CD4-positive, alpha-beta T cell treated with Interleukin-6 at 100 ng/mL for 8 hours (primary cell): ENCODE data around the gene UBE2H.
"Not testable (repeated sequence)": the region's sequence is repeated elsewhere in the genome, so short reads cannot be mapped to it uniquely, and the experiment has no call there.

Experiments
- DNase-seq: peaks from one replicate; pipeline ENCODE4 v3.0.0-alpha.2; 2020; ENCODE audit warnings: mixed read lengths, low spot score

The UBE2H gene

DNA sequence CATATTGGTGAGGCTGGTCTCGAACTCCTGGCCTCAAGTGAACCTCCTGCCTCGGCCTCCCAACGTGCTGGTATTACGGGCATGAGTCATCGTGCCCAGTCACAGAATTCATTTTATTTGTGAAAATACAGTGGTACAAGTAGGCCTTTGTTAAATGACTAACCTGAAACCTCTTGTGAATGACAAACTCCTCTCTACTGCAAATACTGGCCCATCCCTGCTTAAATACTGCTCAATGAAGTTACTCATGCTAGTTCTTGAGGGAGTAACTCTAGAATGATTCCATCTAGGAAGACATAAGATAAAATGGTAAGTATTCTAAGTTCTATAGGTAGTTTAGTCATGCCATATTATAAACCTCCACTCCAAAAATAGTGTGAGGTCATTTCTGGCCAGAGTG is 80.7 kb downstream of the UBE2H start:
- no peak for DNase-seq

DNA sequence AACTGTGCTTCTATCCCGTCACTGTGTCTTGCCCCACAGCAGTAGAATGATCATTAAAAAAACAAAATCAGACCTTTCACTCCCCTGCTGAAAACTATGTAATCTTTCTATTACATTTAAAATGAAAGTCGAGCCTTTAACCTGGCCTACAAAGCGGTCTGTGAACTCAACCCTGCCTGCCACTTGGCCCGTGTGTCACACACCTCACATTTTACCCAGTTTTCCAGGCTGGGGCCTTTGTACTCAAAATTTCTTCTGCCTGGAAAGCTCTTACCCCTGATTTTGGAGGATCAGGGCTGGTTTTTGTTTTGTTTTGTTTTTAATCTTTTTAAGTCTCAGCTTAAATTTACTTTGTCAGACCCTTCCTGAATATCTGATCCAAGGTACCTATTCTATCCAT is 82.1 kb downstream of the UBE2H start:
- no peak for DNase-seq

DNA sequence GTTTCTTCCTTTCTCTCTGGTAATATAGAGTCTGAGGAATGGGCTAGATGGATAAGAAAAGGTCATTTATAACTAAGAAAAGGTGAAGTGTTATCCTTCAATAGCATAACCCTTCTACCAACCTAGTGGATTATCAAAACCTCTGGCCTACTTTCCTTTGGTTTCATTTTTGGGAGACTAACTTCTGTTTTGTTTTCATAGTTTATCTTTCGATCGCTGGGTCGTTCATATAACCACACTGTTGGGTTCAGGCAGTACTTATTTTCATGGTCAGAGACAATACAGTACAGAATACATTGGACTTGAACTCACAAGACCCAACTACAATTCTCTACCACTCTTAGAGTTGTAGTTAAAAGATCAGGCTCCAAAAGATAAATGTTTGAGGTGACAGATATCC is 86.5 kb downstream of the UBE2H start:
- no peak for DNase-seq

DNA sequence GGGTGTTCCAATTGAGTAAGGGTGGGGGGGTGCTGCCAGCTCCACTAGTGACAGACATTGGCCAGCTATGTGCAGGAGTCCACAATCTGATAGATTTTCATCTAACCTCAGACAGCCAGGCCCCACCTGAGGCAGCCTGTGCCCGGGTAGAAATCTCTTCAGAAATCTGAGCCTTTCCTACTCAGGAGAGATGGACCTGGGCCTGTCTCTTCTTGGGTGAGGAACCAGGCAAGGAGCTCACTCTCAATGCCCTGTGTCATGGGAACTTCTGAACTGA is 86.9 kb downstream of the UBE2H start:
- DNase-seq: no peak

DNA sequence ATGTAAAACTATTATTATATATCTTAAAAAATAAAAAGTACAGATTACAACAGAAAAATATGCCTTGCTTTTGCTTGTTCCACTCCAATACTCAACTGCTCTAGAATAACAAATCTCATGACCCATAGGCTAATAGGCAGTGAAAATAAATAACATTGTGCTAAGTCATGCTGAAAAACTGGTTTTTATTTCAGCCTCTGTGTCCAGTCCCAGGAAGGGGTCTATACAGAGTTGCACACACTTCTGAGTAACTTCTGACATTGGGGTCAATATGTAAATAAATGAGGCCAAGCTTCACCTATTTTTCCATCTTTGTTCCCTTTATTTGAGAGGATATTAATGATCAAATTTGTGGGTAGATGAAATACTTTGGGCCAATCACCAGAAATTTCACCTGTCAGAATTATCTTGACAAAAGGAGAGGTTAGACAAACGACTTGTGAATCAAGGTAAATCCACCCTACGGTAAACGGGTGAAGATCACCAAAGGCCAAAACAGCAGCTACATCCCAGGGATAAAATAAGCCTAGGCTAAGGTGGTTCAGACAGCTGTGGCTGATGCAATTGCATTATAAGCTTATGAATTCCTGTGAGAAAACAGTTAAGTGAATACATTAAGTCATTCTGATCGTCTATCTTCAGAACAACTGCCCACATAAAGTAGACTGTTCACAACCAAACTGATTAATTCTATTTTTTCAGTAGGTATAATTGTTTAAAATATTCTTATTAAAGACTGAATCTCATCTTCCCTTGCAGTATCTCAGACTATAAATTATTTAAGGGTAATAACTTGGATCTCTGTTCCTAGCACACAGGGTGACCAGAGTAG is 87.5 kb downstream of the UBE2H start:
- DNase-seq: no peak

DNA sequence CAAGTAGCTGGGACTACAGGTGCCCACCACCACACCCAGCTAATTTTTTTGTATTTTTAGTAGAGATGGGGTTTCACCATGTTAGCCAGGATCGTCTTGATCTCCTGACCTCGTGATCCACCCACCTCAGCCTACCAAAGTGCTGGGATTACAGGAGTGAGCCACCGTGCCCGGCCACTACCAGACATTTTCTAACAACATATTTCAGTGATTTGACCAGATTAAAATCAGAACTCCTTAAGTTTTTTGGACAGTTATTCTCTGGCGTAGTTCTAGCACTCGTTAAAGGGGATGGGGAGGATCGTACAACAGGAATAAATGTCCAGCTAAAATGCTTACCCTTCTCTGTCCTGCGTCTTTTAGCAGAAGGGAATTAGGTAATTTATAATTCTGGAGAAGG is 88.1 kb downstream of the UBE2H start:
- DNase-seq: not testable (repeated sequence)

DNA sequence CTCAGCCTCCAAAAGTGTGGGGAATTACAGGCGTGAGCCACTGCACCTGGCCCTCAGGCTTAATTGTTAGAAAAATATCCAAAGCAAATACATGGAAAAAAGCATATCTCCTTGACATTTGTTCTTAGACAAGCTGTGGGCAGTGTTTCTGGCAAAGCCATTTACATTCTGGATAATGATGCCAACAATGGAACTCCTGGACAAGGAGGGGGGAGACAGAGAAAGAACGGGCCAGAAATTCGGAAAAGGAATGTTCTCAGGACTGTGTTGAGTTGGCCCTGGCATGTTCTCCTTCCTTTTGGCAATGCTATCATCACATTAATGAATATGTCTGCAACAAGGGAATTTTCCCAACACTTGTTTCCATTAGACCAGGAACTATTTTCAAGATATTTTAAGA is 88.7 kb downstream of the UBE2H start:
- no peak for DNase-seq

DNA sequence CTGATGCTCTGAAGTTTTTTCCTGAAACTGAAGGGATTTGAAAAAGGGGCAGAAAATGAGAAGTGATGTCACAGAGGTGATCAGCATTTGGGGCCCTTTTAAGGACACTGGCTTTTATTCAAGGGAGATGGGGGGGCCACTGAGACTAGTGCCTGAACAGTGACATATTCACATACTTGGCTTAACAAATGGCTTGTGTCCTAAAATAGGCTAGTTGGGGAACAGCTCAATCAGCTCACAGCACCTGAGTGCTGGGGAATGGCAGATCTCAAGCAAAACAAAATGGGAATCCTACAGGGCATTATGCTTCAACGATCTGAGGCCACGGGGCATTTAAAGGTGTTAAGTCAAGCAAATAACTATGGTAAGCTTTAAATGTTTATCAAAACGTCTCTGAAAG is 90.1 kb downstream of the UBE2H start:
- DNase-seq: no peak

DNA sequence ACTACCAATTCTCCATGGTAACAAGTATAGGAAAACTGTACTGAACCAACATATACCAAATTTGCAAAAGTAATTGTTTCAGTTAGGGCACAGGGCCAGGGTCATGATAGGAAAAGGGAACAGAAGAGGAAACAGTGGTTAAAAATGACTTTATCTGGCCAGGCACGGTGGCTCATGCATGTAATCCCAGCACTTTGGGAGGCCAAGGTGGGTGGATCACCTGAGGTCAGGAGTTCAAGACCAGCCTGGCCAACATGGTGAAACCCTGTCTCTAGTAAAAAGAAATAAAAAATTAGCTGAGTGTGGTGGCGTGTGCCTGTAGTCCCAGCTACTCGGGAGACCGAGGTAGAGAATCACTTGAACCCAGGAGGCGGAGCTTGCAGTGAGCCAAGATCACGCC is 92.0 kb downstream of the UBE2H start:
- DNase-seq: not testable (repeated sequence)

DNA sequence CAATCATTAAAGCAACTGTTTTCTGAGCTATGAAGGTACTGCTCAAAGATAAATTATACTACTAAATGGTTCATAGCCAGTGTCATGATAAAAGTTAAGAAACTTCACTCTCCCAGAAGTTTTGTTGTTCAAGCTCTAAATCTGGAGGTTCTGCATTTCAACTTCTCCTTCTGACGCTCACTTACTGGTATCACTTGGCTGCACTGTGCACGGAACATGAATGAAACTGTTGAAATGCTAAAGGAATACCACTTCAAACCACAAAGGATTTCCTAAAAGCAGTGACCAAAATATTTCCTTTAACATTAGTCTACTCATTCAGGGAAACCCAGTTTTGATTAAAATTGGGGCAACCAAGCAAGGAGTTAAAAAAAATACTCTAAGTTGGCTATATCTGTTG is 93.6 kb downstream of the UBE2H start:
- DNase-seq: no peak

DNA sequence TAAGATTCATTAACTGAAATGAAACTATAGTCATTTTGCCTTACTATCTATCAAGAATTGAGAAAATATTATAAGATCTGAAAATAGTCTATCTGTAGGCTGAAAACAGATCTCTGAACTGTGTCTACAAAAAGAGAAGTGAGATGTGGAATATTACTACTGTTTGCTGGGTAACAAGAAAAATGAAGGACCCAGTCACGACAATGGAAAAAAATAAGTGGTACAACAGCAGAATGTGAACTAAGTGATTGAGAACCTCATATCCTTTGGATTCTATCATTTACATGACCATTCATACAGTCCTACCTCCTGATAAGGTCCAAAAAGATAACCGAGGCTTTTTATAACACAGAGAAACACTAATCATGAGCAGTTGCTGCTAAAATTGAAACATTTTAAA is 94.3 kb downstream of the UBE2H start:
- no peak for DNase-seq

DNA sequence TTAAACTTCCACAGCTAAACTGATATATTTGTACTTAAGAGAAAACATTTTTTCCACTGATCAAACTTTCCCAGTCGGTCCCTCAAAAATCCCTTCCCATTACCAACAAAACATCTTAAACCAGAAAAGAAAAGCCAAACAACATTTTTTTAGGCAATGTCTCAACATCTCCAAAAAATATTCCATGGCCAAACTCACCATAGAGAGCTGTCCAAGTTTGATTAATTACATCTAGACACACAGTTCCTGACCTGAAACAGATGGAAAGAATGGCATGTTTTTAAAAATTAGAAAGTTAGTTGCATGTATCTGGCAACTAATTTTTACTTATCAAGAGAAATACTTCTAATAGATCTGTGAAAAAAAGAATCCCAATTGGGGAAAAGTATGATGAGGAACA is 95.4 kb downstream of the UBE2H start:
- no peak for DNase-seq

DNA sequence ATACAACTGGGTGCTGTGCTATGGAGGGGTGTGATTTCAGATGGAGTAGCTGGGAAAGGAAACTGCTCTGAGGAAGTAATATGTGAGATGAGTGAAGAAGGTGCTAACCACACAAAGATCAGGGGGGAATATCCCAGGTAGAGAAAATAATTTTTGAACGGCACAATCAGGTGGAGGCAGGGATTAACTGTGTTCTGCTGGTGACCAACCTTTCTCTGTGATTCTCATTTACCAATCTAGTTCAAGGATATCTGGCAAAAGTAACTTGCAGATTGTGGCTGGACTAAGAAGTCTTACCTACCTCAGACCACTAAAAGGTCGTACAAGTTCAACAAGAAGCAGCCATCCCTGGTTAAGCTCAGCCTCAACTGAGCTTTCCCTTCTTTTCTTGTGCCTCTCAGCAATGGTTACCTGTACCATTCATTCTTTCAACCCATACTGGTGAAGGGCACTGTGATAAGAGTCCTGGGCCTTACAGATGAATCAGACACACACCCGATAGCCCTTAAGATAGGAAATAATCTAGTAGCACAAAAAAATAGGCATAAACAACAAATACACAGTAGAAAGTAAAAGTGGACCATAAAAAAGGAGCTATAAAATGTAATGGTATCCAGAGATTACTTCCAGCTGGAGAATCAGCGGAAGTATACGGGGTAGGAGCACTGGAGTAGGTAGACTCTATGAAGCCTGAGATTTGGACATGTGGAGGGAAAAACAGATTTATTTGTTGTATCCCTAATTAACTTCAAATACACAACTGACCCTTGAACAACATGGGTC is 96.6 kb downstream of the UBE2H start:
- no peak for DNase-seq

DNA sequence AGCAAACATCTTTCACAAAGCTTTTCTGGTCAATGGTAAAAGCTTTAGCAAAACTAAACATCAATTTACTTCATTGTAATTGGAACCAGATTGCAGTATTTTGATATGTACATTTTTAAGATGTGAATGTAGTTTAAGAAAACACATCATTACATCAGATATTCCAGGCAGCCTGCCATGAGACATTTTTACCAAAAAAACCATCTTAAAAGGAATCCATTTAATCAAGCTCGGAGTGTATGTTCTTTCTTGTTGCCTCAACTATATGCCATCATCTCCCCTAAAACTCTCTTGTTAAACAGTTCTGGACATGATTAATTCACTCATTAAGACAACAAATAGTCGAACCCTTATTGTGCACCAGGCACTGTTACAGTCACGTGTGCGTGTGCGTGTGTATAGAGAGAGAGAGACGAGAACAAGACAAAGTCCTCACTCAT is 97.5 kb downstream of the UBE2H start:
- DNase-seq: no peak

DNA sequence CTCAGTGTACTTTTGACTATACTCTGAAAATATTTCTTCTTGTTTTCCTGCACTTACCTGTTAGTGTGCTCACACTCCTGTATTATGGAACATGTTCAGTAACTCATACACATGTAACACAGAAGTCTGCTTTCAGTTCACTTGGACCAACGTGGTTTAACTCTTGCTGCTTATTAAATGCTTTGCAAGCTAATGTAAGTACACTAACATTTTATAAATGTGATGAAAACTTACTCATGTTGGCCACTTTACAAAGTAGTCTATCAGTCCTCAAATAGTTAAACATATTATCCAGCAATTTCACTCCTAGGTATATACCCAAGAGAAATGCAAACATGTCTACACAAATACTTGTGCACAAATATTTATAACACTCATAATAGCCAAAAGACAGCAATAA is 98.4 kb downstream of the UBE2H start:
- DNase-seq: no peak

DNA sequence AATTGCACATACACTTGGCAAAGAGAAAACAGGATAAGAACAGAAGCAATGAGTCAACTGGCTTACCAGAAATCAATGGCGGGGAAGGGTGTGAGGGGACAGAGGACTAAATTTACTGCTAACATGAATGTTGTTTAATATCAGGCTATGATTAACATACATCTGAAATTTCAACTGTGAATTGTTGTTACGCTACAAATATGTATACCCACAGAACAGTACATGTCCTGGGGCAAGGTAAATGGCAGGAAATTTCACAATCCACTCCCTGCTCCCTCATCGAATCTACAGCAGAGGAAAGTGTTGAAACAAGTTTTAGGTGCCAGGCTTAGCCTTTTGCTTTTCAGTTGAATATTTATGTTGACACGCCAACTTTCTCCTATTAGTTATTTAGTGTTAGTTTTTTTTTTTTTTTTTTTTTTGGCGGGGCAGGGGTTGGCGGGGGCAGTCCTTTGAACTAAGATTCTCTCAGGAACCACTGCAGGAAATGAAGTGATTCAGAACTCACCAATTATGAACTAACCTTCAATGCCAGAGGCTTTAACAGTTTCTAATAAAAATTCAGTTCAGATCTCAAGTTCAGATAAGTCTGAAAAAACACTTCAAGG is 99.0 kb downstream of the UBE2H start:
- no peak for DNase-seq

DNA sequence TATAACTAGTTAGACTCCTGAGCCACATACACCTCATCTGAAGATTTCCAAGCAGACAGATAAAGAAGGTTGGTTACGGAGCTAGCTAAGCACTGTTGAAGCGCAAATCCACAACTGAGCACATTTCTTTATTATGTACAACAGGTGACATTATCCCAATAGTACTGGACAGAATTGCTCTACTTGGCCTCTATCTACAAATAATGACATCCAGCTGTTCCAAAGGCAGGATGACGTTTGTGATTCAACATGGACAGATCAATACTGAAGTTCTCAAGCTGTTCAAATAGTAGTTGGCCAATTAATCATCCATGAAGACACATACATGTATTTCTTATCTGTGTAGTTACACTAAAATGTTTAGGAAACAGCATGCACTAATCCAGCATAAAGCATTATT is 101.0 kb downstream of the UBE2H start:
- no peak for DNase-seq

DNA sequence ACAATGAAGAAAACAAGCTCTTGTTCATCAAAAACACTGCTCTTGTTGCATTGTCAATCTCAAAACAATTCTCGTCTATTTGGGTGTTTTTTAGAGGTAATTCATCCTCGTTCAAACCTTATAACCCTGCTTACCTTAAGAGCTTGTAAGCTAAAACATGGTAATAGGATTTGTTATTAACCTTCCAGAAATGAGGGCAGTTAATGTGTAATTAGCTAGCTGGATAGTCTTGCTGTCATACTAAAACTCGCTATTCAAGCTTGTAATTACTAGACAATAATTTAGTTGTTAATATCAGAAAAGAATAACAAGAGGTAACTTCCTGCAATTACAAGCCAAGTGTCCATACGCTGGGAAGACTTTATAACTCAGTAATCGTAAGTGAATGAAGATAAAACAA is 101.6 kb downstream of the UBE2H start:
- no peak for DNase-seq

DNA sequence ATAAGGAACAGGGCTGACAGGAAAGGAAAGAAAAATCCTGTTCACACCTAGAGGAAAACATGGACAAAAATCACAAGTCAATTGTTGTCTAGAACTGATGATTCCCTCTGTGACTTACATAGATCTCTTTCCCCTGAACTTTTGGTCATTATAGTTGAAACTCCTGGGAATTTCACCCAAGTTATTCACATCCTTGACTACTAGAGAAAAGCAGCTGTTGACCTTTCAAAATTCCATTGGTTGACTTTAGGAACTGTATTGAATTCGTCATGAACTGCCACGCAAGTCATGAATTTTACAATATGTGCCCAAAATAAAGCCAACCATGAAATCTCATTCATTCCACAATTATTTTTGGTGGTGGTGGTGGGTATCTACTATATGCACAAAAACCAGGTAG is 104.3 kb downstream of the UBE2H start:
- DNase-seq: no peak

DNA sequence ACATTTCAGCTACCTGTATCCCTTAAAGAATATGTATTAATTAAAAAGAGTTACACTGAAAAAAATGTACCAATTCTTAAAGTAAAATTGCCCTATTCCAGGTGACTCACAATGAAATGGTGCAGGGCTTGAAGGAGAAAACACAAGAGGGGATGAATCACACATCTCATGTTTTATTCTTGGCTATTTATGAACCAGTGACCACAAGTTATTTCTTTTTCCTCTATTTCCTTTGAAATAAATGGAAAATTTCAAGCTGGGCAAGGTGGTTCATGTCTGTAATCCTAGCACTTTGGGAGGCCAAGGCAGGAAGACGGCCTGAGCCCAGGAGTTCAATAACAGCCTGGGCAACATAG is 106.8 kb downstream of the UBE2H start:
- DNase-seq: no peak

DNA sequence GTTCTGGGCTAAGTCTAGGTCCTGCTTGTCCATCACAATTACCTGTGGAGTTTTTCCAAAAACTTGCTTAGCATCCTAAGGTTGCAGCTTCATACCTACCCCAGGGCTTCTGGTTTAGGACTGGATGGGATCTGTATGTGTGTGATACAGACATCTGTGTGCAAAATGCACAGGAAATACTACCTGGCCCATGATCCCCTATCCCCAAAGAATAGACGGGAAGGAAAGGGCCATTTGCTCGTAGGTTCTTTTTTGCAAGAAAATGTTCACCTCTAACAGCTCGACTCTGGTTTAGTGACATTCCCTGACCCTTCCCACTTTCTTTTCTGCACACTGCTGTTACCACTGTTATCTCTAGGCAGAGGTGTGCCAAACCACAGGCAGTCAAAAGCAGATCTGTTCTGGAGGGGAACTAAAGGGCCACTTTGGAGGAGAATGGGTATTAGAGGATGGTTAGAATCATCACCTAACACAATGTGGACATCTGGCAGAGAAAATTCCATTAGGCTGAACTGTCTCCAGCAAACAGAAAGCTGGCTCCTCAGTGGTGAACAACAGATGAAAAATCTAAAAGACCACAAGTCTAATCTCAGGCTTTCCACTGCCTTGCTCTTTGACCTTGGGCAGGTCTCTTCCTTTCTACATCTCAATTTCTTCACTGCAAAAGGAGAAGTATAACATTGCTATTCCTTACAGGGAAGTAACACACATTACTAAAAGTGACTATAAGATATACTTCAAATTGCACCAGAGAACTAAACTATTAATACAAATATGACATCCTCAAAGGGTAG is 107.4 kb downstream of the UBE2H start:
- DNase-seq: no peak

DNA sequence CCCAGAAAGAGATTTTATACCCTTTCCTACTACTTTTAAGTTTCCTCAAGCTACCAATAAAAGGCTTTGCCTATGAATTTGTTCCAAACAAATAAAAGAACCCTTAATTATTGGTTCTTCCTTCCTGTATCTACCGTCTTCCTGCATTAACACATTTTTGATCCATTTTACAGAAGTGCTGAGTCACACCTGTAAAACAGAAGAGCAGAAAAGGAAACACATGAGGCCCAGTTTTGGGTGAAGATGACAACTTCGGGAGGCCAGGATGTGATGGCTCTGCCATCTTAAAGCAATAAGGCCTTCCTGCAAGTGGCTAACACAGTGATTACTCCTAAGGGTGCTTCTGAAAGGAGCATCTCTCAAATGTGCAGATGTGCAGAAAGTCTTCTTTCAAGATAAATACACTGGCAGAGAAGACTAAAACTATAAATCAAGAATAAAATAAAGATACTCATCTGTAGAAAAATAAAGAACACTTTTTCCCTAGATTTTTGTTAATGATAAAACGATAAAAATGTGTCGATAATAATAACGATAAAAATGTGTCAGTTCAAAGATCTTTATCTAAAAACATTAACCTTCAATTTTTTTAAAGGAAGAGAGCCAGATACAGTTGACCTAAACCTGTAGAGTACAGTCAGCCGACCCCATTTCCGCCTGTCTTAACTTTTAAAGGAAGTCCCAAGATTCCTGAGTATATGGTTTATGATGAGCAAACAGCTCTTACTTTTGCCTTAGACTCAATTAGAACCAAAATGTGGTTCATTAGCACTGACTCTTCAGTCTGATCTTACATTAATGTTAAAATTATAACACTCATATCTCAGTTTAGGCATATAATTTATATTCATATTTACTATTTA is 108.6 kb downstream of the UBE2H start:
- DNase-seq: no peak
